CD4-positive, alpha-beta T cell treated with Interferon alpha-2 for 1 hour (primary cell): ENCODE data around the gene MEF2D.

Source experiments
- DNase-seq, 2 donors: peaks; one replicate each; pipeline ENCODE4 v3.0.0-alpha.2; 2020 to 2022

Gene MEF2D

GRCh38 chr1:156500543-156500792, at the start of gene MEF2D:
Gene MEF2D (minus strand): TSS chr1:156500775. CDS start chr1:156483292, 17,483 bp downstream.
- DNase-seq: no peak

- DNase-seq: no peak
Observed at GRCh38 chr1:156550346-156550745, 49.8 kb upstream of the MEF2D start.

- no peak for DNase-seq
Observed at GRCh38 chr1:156549831-156550230, 49.3 kb upstream of the MEF2D start.

DNA sequence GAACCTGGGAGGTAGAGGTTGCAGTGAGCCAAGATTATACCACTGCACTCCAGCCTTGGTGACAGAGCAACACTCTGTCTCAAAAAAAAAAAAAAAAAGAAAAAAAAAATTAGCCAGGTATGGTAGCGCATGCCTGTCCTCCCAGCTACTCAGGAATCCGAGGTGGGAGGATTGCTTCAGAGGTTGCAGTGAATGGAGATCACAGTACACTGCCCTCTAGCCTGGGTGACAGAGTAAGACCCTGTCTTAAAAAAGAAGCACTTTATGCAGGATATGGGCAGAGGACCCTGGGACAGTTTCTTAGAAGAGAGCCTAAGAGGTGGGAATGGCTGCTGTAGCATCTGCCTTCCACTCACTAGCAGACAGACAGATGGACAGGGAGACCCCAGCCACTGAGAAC, 48.8 kb upstream of the MEF2D start:
- no peak for DNase-seq

DNA sequence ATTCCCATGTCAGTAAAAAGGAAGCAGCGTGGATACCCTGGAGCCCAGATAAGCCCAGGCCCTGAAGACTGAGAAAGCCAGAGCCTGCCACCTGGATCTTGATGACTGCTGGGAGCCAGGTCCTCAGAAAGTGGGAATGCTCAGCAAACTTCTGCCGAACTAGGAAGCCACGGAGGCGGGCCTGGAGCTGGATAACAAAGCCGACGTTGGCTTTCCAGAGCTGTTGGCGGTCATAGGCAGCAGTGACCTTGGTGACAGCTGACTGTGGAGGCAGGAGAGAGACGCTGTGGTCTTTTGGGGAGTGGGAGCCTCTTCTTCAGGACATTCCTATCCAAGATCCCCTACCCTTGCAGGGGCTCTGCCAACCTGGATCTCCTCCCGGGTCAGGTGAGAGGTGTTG, 47.4 kb upstream of the MEF2D start:
- no peak for DNase-seq

- DNase-seq: no peak
Observed at GRCh38 chr1:156547434-156547833, 46.9 kb upstream of the MEF2D start.

DNA sequence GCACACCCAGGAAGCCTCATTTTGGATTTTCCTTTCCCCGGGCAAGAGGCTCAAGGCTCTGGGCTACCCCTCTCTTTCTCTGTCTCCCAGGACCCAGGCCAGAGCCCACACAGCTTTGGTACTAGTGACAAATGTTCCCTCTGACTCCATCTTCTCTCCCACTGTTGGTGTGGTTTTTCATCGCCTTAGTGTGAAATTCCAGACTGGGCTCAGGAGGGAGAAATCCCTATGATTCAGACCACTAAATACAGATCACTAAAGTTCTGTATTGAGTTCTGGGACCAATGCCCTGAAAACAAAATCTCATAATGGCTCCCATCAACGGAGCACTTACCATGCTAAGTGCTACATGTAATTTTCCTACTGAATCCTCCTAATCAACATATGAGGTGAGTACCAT, 45.7 kb upstream of the MEF2D start:
- DNase-seq: no peak

DNA sequence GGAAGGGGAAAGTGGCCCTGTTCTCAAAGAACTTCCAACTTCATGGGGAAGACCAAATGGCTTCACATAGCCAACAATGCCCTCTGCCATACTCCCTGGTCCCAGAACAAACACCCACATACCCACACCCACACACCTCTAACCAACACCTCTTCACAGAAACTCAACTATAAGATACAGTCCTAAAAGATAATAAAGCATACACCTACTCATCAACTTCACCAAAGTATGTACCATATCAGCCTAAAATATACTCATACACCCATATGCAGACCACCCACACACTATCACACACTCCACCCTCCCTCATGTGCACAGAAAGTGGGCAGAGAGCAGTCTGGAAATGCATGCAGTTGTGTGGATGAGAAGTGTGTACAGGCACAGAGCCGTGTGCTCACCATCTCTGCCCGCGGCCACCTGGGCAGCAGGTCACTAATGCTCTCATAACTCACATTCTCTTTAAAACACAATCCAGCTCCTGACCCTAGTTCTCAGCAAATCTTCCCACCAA, 44.1 kb upstream of the MEF2D start:
- no peak for DNase-seq

- no peak for DNase-seq
Observed at GRCh38 chr1:156543066-156543465, 42.5 kb upstream of the MEF2D start.

- DNase-seq: no peak
Observed at GRCh38 chr1:156540955-156541354, 40.4 kb upstream of the MEF2D start.

DNA sequence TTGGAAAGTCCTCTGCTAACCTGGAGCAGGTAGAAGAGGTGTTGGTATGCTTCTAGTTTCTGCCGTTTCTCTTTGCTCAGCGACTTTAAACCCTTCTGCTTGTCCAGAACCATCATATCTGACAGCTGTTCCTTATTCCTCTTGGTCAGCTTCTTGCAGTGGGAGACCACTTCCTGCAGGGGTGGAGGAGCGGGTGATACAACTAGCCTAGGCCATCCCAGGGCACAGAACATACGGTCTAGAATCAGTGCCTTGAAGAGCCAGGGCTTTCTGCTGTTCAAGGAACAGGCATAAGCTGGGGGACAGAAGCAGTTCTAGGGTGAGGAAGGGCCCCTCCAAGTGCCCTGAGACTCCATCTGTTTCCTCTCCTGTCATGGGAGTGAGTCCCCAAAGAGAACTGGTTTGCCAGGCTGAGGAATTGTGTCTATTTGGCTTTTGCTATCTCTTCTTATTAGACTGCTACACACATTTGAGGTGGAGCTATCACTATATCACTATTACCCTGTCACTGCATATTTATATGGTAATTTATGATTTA, 39.3 kb upstream of the MEF2D start:
- no peak for DNase-seq

GRCh38 chr1:156538711-156539440, 38.3 kb upstream of the MEF2D start:
- DNase-seq: no peak

DNA sequence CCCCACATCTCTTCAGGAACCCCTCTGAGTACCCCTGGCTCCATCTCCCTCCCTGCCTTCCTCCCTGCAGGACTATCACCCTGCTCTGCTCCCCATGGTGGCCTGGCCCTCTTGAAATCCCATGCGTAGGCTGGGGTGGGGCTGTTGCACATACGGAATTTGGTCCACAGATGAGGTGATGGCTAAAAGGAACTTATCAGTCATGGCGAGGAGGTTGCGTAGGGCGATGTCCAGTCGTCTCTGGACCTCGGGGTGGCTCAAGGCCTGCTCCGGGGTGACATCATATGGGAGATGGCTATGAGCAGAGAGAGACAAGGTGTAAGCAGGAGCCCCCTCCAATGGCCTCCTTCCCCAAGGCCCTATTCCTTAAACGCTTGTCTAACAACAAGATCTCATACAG, 36.5 kb upstream of the MEF2D start:
- no peak for DNase-seq

- DNase-seq: no peak
Observed at GRCh38 chr1:156534424-156535060, 34.0 kb upstream of the MEF2D start.

- no peak for DNase-seq
Observed at GRCh38 chr1:156533568-156534220, 33.1 kb upstream of the MEF2D start.

GRCh38 chr1:156532374-156532773, 31.8 kb upstream of the MEF2D start:
- no peak for DNase-seq

- DNase-seq: no peak
Observed at GRCh38 chr1:156530006-156530405, 29.4 kb upstream of the MEF2D start.

- DNase-seq: no peak
Observed at GRCh38 chr1:156528875-156529425, 28.4 kb upstream of the MEF2D start.

- no peak for DNase-seq
Observed at GRCh38 chr1:156528231-156528630, 27.7 kb upstream of the MEF2D start.

GRCh38 chr1:156527584-156527983, 27.0 kb upstream of the MEF2D start:
- no peak for DNase-seq

GRCh38 chr1:156525856-156526489, 25.4 kb upstream of the MEF2D start:
- DNase-seq: no peak

DNA sequence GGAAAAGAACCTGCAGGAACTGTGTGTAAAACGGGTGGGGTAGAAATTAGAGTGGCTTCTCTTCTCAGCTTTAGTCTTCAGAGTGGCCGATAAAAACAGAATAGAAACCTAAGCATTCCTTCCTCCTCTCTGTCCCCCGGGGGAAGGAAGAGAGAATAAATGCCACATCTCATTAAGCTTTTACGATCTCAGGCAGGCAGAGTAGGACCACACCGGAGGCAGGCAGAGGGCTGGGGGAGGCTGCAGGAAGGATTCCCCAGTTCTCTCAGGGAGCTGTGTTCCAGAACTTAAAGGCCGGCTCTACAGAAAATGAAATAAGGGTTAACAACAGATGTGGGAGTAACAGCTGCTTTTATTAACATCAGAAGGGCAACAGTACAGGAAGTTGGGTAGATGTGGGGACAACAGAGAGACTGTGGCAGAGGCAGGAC, 24.5 kb upstream of the MEF2D start:
- DNase-seq: peak in 1 of 2 donors; percentile 8

GRCh38 chr1:156524481-156524869, 23.9 kb upstream of the MEF2D start:
- peak in 1 of 2 donors; percentile 37 for DNase-seq
